ENCODE measurements around the gene FAM184A.
A peak's percentile ranks its signal among the peaks of the same experiment; 100 is the strongest.

FAM184A gene

DNA sequence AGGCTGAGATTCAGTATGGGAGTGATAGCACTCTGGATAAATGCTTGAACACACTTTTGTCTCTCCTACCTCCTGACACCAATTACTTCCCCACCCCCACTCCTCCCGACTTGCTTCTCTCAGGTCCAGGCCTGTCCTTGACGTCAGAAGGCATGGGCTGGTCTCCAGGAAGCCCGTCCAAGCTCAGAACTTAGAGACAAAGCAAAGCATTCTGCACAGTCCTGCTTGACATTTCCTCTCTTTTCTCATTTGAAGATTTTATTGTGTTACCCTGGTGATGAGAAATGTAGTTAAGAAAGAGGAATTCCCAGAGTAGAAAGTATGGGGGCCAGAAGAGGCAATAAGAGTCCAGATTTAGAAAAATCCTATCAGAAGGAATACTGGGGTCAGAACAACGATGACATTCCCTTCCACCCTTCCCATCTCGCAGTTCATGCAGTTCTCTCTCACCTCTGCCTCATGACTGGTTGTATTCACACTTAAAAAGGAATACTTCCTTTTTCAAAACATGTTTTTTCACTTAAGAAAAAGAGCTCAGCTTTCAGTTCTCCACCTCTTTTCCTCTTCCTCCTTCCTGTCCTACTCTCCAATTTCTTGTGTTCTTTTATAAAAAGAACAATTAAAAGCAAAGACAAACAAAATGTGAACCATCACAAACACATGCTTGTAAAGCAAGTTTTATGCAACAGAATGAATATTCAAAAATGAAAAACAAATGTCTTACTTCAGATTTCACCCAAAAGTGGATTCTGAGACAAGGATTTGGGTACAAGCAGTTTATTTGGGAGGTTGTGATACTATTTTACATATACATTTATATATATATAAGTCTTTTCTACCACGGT, 18.5 kb upstream of the FAM184A start:
- H3K4me3 ChIP-seq (ENCODE audit: low read length): no peak overlapping the region
- peak; percentile 85 for DNase-seq (ENCODE audit: low read depth)
- TF ChIP-seq, protein P1, sequence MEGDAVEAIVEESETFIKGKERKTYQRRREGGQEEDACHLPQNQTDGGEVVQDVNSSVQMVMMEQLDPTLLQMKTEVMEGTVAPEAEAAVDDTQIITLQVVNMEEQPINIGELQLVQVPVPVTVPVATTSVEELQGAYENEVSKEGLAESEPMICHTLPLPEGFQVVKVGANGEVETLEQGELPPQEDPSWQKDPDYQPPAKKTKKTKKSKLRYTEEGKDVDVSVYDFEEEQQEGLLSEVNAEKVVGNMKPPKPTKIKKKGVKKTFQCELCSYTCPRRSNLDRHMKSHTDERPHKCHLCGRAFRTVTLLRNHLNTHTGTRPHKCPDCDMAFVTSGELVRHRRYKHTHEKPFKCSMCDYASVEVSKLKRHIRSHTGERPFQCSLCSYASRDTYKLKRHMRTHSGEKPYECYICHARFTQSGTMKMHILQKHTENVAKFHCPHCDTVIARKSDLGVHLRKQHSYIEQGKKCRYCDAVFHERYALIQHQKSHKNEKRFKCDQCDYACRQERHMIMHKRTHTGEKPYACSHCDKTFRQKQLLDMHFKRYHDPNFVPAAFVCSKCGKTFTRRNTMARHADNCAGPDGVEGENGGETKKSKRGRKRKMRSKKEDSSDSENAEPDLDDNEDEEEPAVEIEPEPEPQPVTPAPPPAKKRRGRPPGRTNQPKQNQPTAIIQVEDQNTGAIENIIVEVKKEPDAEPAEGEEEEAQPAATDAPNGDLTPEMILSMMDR (IDR thresholded peaks at IDR 0.05; ENCODE audit: insufficient read depth, low read depth, low read length, missing control alignments): no peak

- H3K4me3 ChIP-seq (ENCODE audit: low read length): no peak overlapping the region
- DNase-seq (ENCODE audit: low read depth): peak; percentile 44
- TF ChIP-seq, protein P1 (IDR thresholded peaks at IDR 0.05; ENCODE audit: insufficient read depth, low read depth, low read length, missing control alignments): no peak
Measured at GRCh38 chr6:119090256-119090655, 11.8 kb upstream of the FAM184A start.

DNA sequence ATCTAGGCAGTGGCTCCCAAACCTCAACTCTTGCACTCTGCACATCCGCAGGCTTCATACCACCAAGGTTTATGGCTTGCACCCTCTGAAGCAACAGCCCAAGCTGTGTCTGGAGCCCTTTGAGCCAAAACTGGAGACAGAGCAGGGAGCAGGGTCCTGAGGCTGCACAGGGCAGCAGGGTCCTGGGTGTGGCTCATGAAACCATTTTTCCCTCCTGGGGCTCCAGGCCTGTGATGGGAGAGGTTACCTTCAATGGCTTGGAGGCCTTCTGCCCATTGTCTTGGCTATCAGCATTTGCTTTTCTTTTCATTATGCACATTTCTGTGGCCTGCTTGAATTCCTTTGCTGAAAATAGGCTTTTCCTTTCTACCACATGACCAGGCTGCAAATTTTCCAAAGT, 6.3 kb upstream of the FAM184A start:
- TF ChIP-seq, protein P1 (IDR thresholded peaks at IDR 0.05; ENCODE audit: insufficient read depth, low read depth, low read length, missing control alignments): no peak
- no peak overlapping the region for H3K4me3 ChIP-seq (ENCODE audit: low read length)
- DNase-seq (ENCODE audit: low read depth): no peak

GRCh38 chr6:119083007-119083406, 4.5 kb upstream of the FAM184A start:
- DNase-seq (ENCODE audit: low read depth): no peak
- no peak overlapping the region for H3K4me3 ChIP-seq (ENCODE audit: low read length)
- TF ChIP-seq, protein P1 (IDR thresholded peaks at IDR 0.05; ENCODE audit: insufficient read depth, low read depth, low read length, missing control alignments): no peak

DNA sequence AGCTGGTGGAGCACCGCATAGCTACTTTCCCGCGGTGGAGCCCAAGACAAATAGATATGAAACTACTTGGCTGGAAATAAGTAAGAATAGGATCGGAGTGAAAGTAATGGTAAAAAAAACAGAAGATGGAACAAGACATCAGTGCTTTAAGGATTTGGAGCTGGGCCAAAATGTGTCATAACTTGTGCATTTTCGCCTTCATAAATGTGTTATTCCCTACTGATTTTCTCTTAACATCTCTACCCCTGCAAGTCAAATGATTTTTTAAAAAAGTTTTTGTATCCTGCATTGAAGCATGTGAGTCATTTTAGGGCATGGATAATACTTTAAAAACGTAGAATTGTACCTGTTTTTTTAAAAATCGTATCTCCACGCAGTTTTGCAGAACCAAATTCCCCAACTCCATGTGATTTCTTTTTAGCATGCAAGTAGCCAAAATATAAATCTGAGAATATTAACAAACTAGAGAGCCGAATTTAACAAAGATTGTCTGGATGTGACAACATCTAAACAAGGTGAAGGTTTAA, 882 bp upstream of the FAM184A start:
- TF ChIP-seq, protein P1 (IDR thresholded peaks at IDR 0.05; ENCODE audit: insufficient read depth, low read depth, low read length, missing control alignments): no peak
- peak overlapping the region; percentile 56 for H3K4me3 ChIP-seq (ENCODE audit: low read length)
- DNase-seq (ENCODE audit: low read depth): peak; percentile 60

DNA sequence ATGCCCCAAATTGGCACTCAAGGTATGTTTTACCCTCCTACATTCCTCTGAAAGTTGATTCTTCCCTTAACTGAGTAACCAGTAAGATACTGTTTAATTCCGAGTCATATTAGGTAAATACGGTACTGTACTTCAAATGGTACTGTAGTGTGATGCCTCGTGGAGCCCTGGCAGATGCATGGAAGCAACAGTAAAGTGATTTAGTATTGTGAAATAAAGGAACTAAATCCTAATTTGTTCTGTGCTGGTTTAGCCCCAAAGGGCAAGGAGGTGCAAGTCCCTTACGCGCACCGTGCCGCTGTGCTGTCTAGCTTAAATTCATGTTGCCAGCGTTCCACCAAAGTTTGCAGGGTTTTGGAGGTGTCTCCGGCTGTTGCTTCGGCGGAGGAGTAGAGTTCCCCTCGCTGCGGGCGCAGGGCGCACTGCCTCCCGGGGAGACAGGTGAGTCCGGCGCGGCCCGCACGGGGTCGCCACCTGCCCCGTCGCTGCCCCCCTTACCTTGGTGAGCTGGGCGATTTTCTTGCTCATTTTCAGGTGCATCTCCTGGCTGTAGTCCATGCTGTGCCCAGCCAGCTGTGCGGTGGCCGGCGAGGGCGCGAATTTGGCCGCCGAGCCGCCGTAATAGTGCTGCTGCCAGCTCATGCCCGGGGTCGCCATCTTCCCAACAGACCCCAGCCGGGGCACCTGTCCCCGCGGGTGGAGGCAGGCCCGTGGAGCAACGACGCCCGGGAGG, 655 bp downstream of the FAM184A start:
- TF ChIP-seq, protein P1 (IDR thresholded peaks at IDR 0.05; ENCODE audit: insufficient read depth, low read depth, low read length, missing control alignments): no peak
- peak overlapping the region; percentile 36 for H3K4me3 ChIP-seq (ENCODE audit: low read length)
- peak; percentile 27 for DNase-seq (ENCODE audit: low read depth)
